HG02588 (cell line): ENCODE data around the gene SH2D7.

Source experiments
- ATAC-seq: cut with Tn5 transposase; IDR thresholded peaks from one replicate; pipeline ENCODE4 v1.9.1; 2021; ENCODE audit warnings: mild to moderate bottlenecking, moderate library complexity; ENCODE audit not compliant: unreplicated experiment

SH2D7 gene

DNA sequence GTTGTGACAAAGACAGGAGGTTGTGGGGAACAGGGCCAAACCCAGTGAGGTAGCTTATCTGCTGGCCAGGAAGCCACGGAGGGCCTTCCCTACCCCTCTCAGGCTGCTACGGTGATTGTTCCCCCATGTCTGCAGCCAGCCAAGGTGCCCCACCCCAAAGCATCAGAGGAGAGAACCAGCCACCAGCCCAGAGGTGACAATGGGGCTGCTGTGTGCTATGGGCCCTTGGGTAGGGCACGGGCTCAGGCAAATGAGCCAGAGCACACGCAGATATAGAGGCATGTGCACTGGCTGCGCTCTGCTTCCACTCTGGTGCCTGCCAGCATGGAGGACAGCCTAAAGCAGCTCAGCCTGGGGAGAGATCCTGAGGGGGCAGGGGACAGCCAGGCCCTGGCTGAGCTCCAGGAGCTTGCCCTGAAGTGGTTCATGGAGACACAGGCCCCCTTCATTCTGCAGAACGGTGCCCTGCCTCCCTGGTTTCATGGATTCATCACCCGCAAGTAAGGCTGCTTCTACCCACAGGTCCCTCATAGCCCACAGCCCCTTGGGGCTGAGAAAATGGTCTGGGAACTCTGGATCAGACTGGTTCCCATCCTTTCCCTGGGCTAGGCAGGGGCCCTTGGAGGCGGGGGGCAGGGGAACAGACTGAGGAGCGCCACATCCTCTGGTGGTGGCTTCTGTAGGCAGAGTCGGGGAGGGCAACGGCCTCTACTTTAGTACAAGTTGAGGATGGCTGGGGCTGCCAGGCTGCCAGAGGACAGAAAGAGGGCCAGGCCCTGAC, at the start of gene SH2D7:
TSS of gene SH2D7 (plus strand) at position 301 of the 781 bp plus-strand sequence. CDS start at position 325, 24 bp downstream.
- no peak for ATAC-seq

DNA sequence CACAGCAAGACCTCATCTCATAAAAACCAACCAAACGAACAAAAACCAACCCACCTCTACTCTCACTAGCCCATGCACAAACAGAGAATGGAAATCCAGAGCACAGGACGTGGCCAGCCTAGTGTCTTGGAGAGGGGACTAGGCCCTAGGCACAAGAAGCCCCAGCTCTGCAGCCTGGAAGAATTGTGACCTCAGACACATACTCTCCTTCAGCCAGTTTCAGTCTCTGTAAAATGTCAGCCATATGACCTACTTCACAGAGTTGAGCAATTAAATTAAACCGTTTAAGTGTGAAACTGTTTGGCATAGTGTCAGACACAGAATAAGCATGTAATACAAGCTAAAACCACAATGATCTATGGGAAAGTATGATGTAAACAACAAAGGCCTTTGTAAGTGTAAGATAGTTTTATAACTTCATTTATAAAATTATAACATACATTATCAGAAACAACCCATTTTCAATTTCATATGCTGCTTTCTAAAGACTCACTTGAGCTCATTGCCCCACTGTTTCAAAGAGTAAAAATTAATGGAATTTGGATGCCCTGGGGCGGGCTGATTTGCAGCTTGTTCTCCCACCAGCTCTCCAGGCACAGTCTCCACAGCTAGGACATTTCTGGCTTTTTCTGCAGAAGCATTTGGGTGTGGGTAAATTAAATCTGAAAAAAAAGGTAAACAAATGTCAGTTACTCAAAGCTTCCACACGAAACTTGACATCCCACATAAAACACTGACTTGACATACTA, 47.8 kb upstream of the SH2D7 start:
- no peak for ATAC-seq

DNA sequence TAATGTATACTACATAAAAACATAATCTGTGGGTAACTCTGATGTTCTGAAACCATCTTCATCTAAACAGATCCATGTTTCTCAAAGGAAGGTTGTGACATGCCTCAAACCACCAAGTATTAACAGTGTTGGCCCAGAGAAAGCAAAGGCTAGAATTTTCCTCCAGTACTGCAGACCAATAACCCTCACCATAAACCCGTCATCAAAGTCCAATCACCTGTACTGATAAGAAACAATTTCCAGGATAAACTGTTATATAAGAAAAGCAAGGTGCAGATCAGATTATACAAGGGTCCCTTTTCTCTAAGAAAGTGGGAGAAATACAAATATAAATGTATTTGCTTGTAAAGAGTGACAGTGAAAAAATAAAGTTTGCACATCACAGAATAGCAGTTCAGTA, 47.2 kb upstream of the SH2D7 start:
- no peak for ATAC-seq

DNA sequence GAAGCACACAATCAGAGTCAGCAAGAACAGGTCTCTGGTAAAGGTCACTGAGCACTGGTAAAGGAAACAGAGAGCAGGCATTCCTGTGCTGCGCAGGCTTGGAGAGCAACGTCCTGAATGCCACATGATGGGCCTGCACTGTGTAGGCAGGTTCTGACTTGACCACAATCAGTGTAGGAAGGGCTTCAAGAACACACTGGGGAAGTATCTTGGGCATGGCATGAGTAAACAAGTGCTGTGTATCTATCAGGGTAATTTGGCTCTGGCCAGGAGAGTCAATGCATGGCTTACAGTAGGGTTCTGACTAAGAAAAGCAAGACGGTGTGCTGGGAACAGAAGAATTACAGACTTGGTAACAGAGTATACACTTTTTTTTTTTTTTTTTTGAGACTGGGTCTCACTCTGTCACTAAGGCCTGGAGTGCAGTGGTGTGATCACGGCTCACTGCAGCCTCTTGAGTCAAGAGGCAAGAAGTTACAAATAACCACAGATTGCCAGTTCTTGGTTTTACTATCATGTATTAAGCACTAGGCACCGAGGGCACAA, 45.5 kb upstream of the SH2D7 start:
- ATAC-seq, result no peak

DNA sequence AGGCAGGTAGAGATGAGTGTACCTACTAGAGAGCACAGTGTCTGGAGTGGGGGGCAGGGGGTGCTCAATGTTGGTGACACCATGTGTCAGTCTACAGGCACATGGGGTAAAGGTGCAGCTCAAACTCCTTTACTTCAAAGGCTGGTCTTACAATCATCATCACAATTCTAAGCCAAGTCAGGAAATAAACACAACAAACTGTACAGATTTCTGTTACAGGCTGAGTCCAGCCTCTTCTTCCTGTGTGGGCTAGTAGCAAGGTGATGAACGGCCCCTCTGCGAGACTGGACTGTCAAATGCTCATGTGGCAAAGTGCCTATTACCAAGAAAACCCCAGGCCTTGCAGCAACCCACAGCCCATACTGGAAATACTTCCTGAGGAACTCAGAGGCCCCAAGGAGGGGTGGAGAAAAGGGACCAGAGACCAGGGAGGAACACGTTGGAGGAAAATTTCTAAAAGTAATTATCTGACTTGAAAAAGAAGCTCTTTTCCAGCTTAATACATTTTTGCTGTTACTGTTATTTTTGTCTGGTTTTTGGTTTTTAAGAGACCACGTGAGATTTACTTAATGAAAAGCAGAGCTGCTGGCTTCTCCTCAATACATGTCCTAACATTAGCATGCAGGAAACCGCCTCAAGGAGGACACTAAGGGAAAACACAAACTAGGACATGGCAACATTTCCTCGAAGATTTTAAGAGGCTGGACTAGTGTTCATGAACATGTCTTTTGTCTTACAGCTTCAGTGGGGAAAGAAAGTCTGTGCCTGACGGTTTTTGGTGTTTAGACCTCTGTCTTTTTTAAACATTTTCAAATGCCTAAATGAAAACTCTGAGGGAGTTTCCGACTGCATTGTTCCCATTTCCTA, 44.4 kb upstream of the SH2D7 start:
- no peak for ATAC-seq

DNA sequence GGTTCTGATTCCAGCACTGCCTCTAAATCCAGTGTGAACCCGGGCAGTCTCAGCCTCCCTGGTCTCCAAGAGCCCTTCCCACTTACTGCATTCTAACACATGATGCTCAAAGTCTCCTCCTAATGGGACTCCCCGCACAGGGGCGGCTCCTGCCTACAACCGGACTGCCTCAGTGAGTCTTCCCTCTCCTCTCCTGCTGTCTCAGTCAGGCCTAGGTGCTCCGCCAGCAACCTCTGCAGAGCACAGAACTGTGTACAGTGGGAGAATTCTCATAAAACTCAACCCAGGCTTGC, 43.8 kb upstream of the SH2D7 start:
- no peak for ATAC-seq

DNA sequence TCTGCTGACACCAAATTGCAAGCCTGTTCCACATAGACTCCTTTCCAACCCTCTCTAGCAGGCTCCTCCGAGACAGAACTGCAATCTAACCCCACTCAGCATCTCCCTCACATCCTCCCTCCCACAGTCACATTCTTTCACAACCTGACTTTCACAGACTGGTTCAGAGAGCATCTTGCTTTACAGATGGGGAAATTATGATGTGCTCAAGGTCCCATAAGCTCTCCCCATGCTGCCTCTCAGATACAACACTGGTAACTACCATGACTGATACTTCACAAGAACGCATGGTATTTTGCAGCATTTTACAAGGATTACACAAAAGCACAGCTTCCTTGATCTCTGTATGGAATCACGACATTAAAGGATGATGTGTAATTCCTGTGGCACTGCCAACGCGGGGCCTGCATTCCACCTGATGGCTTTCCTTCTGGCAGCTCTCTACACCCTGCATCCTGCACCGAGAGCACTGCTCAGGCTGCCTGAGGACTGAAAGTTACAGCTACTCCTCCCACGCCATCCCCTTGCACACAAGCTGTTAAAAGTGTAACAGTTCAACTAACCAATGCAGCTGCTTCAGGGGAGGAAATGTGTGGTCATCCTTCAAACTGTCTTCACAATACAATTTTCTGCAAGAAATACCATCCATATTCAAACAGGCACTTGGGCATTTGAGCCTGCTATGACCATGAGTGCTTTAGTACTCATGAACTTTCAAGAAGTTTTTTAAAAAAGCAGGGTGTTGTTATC, 42.5 kb upstream of the SH2D7 start:
- peak; percentile 70 for ATAC-seq

DNA sequence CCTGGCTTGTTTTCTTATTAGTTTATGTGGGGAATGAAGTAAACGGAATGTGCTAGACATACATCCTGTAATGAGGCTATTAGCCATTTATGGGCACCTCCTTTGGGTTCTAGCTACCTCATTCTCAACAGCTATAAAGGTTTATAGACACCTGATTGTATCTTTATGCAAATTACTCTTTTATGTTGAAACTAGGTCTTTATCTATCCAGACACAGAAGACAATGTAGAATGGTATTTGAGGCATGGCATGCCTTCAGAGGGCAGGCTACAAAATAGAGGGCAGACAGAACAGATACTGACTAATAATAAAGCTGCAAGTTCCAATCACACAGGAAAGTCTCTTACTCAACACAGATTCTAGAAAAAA, 41.9 kb upstream of the SH2D7 start:
- no peak for ATAC-seq

DNA sequence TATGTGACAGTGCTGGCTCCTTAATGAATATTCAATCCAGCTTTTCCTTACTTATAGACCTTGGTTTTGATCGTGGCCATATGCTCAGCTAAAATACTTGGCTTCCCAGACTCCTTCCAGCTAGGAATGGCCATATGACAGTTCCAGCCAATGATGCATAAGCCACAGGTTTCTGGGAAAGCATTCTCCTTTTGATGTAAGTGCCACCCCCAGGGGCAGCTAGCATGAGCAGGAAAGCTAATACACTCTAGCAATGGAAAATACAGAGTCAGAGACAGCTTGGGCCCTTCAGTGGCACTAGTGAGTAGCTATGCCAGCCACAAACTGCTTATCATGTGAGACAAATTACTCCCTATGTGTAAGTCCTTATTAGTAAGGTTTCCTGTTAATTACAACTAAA, 41.5 kb upstream of the SH2D7 start:
- ATAC-seq, result no peak

DNA sequence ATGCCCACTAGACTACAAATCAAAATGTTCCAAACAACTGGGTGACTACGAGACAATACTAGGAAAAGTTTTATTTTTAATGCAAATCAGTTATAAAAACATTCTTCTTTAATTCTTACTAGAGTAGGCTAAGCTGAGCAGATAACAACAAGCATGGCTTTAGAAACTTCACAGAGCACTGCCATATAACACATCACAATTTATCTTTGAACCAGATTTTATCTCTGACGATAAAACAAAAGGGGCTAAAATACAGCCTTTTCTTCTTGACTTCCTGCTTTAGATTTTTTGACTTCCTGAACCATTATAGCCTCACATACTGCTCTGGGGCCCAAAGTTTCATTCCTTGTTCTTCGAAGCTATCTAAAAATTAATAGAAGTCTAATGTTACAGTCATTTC, 40.8 kb upstream of the SH2D7 start:
- no peak for ATAC-seq

DNA sequence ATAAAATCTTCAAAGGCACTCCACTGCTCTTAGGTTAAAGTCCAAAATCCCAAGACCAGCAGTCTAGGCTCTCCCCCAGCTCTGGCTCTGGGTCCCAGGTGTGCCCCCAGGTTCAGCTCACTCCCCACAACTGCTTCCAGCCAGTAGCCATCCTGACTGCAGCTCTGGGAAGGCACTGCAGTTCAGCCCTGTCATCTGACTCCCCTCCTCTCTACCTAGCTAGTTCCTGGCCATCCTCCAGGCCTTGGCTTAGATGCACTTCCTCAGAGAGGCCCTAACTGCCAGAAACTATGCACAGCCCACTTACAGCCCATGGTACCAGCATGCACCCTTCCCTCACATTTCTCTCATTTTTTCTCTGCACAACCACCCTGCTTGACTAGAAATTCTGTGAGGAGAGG, 40.4 kb upstream of the SH2D7 start:
- ATAC-seq, result no peak

DNA sequence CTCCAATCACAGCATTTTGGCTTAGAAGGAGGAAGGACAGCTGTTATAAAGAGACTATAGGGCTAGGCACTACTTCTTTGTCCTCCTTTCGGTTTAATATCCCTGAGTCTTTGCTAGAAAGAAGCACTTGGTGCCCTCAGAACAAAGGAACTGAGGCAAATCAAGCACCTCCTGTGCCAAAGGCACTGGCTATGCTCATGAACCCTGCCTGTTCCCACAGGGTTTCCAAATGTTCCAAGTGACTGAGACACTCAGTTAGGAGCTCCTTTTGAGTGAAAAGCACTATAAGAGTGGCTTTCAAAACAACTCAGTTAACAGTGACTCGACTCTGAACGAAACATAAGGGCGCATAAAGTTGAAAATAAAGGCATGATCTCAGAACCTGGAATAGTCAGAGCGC, 39.8 kb upstream of the SH2D7 start:
- ATAC-seq, result no peak

DNA sequence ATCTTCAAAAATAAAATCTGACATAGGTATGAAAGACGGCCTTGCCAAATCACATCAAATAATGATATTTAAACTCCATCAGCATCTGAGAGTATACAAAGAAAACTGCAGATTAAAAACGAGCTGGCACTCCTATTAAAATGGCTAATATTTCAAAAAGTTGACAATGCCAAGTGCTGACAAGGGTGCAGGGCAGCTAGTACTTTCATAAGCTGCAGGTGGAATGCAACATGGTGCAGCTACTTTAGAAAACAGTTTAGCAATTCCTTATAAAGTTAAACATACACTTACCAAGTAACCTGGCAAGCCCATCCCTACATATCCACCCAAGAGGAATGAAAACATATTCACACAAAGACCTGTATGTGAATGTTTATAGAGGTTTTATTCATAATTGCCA, 37.8 kb upstream of the SH2D7 start:
- ATAC-seq, result no peak

DNA sequence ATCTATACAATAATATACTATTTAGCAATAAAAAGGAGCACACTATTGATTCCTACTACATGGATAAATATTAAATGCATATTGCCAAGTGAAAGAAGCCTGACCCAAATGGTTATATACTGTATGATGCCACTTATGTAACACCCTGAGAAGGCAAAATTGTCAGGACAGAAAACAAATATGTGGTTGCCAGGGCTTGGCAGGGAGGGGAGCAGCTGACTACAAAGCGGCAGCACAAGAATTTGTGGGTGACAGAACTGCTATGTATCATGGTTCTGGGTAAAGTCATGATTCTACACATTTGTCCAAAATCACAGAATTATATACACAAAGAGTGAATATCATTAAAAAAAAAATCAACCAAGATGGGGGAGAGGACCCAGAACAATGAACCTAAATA, 37.4 kb upstream of the SH2D7 start:
- no peak for ATAC-seq

DNA sequence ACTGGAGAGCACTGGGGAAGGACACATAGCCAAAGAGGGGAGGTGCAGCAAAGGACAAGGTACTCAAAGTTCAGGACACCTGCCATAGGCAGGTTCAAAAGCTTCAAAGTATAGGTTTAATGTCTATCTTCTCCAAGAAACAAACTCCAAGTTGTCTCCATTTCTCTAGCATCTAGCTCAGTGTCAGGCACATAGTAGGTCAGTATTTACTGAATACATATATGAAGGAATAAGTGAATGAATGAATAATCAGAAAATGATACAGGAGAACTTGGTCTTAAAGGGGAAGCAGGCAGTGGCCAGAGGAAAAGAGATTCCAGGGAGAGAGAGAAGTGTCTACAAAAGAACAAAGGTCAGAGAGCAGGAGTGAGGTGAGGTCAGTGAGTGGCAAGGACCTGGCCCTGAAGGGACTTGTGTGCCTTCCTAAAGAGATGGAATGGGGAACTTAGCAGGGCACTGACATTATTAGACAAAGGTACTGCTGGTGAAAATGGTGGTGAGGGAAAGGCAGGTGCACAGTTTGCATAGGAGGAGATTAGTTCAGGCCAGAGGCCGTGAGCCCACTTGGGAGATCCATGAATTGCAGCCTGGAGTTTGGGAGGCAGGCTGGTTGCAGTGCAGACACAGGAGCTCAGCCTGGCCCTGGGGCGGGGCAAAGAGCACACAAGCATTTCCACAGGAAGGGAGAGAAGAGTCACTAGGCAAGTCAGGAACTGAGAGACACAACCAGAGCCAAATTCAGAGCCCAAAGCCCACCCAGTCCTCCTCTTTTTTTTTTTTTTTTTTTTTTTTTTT, 36.2 kb upstream of the SH2D7 start:
- ATAC-seq, result no peak

DNA sequence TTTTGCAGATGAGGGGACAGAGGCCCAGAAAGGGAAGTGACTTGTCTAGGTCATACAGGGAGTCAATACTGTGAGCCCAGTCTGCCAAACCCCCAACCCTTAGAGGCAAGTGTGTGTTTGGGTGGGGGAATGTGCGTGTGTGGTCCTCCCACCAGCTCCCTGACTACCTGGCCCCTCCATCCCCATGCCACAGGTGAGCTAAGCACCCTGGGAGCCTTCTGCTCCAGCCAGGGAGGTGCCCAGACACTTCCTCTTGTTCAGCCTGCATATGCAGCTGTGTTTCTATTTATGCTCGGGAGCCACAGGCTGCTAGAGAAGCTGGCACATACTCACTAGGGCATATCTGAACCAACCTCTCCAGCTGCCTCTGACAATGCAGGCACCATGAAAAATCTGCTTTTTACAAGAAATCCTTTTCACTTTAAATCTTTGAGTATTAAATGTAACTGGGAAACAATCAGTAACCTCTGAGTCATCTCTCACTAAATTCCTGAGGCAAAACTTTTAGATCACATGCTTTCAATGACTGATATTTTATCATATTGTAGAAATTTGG, 35.6 kb upstream of the SH2D7 start:
- no peak for ATAC-seq

DNA sequence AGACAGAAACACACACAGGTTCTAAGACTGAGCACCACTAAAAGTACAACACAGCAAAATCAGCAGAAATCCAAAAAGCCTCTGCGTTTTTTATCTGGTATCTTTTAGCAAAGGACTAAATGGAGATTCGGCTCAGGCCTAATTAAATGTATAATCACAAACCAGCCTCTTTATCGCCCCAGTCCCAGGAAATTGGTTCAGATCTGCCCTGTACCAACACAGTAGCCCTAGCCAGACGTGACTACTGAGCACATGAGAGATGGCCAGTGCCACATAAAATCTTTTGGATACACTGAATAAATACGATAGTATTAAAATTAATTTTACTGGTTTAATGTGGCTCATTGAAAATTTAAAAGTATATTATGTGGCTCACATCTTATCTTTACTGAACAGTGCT, 34.6 kb upstream of the SH2D7 start:
- no peak for ATAC-seq

DNA sequence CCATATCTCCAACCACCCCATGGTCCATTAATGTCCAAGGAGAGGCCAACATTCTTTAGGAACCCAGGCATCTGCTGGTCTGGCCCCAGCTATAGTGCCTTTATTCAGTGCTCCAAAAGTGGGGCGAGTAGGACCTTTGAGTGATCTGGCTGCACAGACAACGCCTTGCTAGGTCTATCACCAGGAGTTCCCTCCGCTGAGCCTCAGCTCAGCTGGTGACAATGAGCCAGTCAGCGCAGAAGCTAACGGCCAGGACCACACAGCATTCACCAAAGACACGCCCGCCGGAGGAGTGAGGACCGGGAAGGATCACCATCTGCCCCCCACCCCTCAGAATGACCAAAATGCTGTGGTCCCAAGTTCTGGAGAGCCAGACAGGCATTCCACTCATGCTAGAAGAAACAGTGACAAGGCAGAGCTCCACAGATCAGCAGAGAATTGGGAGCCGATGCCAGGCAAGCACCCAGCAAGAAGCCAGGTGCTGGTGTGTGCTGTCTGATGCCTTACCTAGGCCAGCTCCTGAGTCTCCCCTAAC, 33.9 kb upstream of the SH2D7 start:
- ATAC-seq, result no peak

DNA sequence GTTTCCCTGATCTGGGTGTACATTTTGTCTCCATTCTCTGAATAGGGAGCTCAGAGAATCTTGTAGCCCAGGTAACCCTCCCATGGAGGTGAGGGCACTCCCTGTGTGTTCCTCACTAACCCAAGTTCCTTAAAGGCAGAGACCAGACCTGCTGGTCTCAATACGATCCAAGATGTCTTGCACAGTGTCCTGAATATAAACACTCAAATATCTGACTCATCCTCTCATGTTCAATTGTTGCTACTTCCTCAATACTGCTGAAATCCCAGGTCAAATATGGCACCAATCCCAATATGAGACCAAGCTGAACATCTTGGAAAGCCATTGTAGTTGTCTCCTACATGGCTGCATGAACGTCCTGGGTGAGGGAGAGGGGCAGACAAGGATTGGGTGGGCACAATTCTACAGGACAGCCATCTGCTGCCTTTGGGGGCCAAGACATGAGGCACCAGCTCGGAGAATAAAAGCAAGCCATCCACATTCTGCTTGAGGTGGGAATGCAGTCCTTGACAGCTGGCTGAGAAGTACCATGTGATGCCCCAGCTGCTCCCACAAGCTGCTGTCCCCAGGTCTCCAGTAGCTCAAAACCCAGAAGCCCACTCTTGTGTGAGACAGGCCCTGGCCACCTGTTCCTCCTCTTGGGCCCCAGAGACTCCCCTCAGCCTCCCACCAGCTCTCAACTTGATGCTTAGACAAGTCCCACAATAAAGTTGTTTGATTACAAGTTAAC, 33.1 kb upstream of the SH2D7 start:
- ATAC-seq, result no peak
